NCI-H1417 (cell line): ENCODE results near the gene MYBPC1.
A peak's percentile ranks its signal among the peaks of the same experiment; 100 is the strongest.

Experiments
- DNase-seq, 3 experiments: peaks; one replicate each; lab custom pipeline; 2025; lab: John Stamatoyannopoulos, UW

MYBPC1 gene

GRCh38 chr12:101599311-101599710, 4.5 kb downstream of the MYBPC1 start:
- DNase-seq, result no peak

- DNase-seq, result no peak
Measured at GRCh38 chr12:101599771-101600484, 5.2 kb downstream of the MYBPC1 start.

DNA sequence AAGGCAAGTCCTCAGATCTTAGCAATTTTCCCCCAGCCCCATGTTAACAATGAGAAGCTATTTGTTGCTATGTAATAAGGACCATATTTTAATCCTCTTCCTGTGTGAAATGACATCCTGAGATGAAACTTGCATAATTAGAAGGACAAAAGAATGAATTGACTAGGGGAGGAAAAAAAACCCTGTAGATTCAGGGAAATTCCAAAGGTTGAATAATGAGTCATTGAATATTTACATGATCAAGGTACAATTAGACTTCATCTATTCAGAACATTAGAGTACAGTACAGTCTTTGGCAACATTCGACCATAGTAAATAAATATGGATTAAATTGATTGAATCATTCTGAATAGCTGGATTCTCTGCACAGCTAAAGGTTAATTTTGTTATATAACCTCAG, 9.4 kb downstream of the MYBPC1 start:
- no peak for DNase-seq

DNA sequence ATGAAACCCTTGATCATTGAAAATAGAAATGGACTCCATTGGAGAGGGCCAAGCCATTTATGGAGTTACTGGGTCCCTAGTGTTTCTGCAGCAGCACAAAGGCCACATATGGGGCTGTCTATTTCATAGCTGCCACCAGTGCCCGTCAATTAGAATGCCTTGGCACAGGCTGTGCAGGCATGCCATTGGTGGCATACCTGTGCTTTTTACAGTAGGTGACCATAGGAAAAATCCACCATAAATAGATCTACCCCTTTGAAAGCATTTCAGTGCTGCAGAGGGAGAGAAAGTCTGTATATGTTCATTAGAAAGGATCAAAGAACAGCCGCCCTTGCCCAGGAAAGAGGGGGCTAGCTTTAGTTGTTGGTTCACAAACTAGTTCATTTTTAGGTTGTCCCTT, 13.1 kb downstream of the MYBPC1 start:
- DNase-seq, result no peak

DNA sequence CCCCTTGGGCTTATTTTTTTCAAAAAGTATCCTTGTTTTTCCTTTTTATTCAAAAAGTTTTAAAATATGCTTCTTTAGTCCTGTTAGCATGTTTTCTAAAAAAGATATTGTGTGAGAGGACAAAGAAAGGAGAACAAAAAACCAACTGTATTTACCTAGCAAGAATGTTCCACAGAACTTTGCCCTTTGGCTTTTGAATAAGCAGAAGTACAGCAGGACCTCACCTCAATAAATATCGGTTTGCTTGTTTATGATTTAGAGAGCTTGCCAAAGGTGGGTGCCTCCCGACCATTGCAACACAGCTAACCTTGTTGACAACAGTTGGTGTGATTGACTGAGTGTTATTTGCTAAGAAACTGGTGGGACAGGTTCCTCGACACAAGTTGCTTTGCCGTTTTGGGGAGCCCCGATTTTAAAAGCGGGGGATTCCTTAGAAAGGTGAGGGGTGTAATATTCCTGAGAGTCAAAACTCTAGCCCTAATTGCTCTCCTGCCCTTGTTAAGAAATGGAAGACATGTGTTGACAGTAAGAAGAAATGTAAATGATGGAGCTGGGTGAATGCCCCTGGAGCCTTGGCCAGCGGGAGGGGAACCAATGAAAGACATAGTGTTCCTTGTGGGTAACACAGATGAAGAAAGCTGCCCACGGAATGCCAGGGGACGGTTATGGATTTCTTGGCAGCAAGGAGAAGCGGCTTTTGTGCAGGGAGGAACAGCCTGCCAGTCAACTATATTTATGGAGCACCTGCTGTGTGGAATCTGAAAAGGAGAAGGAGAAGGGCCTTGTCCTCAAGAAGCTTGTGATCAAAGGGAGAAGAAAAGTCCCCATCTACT, 13.7 kb downstream of the MYBPC1 start:
- DNase-seq, result peak in 1 of 3 experiments; percentile 24

- DNase-seq, result no peak
Measured at GRCh38 chr12:101609198-101609597, 14.4 kb downstream of the MYBPC1 start.

- DNase-seq, result no peak
Measured at GRCh38 chr12:101612160-101612916, 17.6 kb downstream of the MYBPC1 start.

GRCh38 chr12:101616027-101616494, 21.3 kb downstream of the MYBPC1 start:
- no peak for DNase-seq

GRCh38 chr12:101619026-101619786, 24.4 kb downstream of the MYBPC1 start:
- peak in 2 of 3 experiments; percentile 41 to 63 for DNase-seq

GRCh38 chr12:101619858-101620761, 25.3 kb downstream of the MYBPC1 start:
- DNase-seq, result peak in 2 of 3 experiments; percentile 71 to 91

- DNase-seq, result no peak
Measured at GRCh38 chr12:101620762-101621133, 26.0 kb downstream of the MYBPC1 start.

DNA sequence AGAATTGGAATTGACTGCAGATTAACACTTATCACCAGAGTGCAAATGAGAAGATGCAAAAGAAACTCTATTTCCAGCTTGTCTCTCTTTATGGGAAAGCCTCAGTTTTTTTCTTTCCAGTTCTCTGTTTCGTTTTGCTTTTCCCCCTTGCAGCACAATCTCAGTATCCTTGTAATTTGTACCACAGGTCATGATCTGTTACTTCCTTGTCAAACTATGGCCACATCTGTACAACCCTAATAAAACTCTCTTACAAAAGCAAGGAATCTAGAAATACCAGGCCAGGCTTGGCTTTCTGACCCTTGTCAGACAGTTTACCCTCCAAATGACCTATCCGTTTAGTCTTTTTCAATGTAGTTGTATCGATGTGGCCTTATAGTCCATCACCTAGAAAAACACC, 33.9 kb downstream of the MYBPC1 start:
- DNase-seq, result no peak

- DNase-seq, result peak in 1 of 3 experiments; percentile 5
Measured at GRCh38 chr12:101634724-101635123, 40.0 kb downstream of the MYBPC1 start.

DNA sequence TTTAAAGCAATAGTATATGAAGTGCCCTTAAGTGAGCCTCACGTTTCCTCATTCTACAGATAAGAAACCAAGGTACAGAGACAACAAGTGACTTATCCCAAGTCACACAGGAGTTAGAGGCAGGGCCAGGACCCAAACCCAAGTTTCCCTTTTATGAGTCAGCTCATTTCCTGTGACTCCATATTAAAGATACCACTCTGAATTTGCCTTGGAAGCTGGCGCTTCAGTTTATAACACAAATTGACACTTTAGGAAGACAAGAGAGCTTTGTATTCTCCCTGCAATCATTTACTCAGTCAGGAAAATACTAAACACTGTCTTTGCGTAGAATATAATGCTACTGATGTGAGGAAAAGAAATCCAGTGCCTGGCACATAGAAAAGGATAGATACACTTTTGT, 43.2 kb downstream of the MYBPC1 start:
- DNase-seq, result no peak

DNA sequence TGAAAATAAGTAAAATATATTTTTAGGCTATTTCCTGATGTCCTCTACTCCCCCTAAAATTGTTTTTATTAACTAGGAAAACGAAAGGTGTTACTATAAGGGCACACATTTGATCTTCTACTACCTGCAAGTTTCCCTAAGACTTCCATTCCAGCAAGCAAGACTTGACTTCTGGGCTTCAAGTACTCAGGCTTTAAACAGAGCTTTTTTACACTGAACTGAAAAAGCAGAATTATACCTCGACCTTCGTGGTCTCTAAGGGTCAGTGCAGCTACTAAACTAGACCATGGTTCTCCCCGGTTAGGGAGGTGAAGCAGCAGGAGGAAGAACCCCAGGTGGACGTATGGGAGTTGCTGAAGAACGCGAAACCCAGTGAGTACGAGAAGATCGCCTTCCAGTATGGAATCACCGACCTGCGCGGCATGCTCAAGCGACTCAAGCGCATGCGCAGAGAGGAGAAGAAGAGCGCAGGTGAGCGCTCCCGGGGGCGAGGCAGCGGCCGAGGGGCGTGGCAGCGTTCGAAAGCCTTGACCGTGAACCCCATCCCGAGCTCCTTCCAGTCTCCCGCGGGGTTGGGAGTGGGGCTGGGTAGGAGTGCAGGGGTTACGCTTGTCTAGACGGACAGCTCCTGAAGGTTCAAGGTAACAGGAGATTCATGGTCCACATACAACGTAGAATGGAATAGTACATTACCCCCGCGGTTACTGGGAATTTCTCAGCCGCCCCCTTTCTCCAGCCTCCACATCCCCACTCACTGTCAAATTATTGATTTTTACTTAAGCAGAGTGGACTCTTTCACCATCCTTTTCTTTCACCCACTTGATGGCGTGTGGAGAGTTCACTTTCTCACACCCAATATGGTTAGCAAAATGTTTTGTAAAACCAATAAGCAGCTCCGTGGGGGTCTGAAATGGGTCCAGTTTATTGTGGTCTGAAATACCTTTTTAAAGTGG, 47.6 kb downstream of the MYBPC1 start:
- DNase-seq, result peak in 1 of 3 experiments; percentile 40

DNA sequence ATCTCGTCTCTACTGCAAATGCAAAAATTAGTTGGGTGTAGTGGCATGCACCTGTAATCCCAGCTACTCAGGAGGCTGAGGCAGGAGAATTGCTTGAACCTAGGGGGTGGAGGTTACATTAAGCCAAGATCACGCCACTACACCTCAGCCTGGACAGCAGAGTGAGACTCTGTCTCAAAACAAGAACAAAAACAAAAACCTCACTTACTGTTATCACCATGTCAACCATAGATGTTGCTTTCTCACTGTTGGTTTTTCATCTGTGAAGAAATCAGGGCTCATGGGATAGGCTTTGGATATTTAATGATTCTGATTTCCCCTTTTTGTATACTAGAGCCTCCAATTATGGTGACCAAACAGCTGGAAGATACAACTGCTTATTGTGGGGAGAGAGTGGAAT, 52.9 kb downstream of the MYBPC1 start:
- DNase-seq, result no peak

DNA sequence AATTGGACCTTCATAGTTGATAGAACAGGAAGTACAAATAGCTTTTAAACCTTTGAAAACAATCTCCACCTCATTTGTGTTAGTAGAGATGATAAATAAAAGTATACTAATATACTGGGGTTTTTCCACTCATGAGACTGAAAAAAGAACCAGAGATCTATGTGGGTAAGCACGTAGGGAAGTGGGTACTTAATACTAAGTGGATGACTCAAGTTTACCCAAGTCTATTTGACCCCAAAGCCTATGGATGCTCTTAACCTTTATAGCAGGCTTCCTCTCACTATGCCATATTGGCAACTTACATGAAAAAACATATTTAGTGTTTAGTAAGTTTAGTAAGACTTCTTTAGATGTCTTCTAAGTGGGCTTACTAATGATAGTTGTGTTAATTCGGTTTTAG, 53.4 kb downstream of the MYBPC1 start:
- DNase-seq, result peak in 2 of 3 experiments; percentile 45 to 50

- no peak for DNase-seq
Measured at GRCh38 chr12:101650346-101651117, 55.8 kb downstream of the MYBPC1 start.

DNA sequence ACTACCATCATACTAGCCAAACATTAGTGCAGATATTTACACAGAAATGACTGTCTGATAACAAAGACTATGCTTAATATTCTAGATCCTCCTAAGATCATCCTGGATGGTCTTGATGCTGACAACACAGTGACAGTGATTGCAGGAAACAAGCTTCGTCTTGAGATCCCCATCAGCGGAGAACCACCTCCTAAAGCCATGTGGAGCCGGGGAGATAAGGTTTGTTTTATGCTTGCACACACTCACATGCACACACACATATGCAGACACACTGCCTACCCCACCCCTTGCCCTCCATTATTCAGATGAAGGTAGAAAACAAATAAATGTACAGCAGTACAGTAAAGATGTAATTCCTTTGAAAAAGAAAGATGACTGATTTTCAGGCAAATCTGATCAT, 58.3 kb downstream of the MYBPC1 start:
- no peak for DNase-seq
